Karpas-422 (cell line): Measurements from ENCODE around the gene CEBPZ. TPM values are rescaled to one million over a fixed set of nuclear protein-coding genes. Genes with fewer than 3 reads are reported as not detected.
"Not testable (repeated sequence)": the region's sequence is repeated elsewhere in the genome, so short reads cannot be mapped to it uniquely, and the experiment has no call there.

Source experiments
- DNase-seq: peaks from one replicate; pipeline ENCODE4 v3.0.0-alpha.2; 2015
- H2AFZ ChIP-seq: fragments of 200-600 bp; sonication (generic); 2 replicates; pipeline ENCODE4 v1.6.1; 2014; ENCODE audit warnings: antibody characterized with exemption, low read length, mixed read lengths
- H3K27ac ChIP-seq: fragments of 200-600 bp; sonication (generic); 2 replicates; pipeline ENCODE4 v1.5.1; 2014; ENCODE audit warnings: mild to moderate bottlenecking, low read length, moderate library complexity
- H3K27me3 ChIP-seq: fragments of 200-600 bp; sonication (generic); 2 replicates; pipeline ENCODE4 v1.6.1; 2014; ENCODE audit warnings: low read length, mixed read lengths
- H3K36me3 ChIP-seq: fragments of 200-600 bp; sonication (generic); 2 replicates; pipeline ENCODE4 v1.6.1; 2014; ENCODE audit warnings: low read length, mixed read lengths; ENCODE audit not compliant: insufficient read depth
- H3K4me1 ChIP-seq: fragments of 200-600 bp; sonication (generic); 2 replicates; pipeline ENCODE4 v1.6.1; 2014; ENCODE audit warnings: mild to moderate bottlenecking, low read length, mixed read lengths
- H3K4me2 ChIP-seq: fragments of 200-600 bp; sonication (generic); 2 replicates; pipeline ENCODE4 v1.6.1; 2014; ENCODE audit warnings: low read length, low read depth, mild to moderate bottlenecking; ENCODE audit not compliant: poor library complexity, severe bottlenecking
- H3K4me3 ChIP-seq: fragments of 200-600 bp; sonication (generic); 2 replicates; pipeline ENCODE4 v1.5.1; 2014; ENCODE audit warnings: mild to moderate bottlenecking, antibody characterized with exemption, low read length, mixed read lengths
- H3K79me2 ChIP-seq: fragments of 200-600 bp; sonication (generic); 2 replicates; pipeline ENCODE4 v1.6.1; 2014; ENCODE audit warnings: mild to moderate bottlenecking, low read length, mixed read lengths
- H3K9ac ChIP-seq: fragments of 200-600 bp; sonication (generic); 2 replicates; pipeline ENCODE4 v1.6.0; 2014; ENCODE audit warnings: low read length
- H3K9me2 ChIP-seq: fragments of 200-600 bp; sonication (generic), shearing (Covaris generic); replicated peaks from 2 replicates; pipeline ENCODE4 v1.6.0; 2014; ENCODE audit warnings: mild to moderate bottlenecking, low read length, moderate library complexity; ENCODE audit not compliant: insufficient read depth
- H3K9me3 ChIP-seq: fragments of 300-700, 200-600 bp; sonication (generic); 2 replicates; pipeline ENCODE4 v1.6.1; 2014; ENCODE audit warnings: low read length, mixed read lengths
- H4K20me1 ChIP-seq: fragments of 200-600 bp; sonication (generic); 2 replicates; pipeline ENCODE4 v1.6.1; 2014; ENCODE audit warnings: mild to moderate bottlenecking, antibody characterized with exemption, low read length, low read depth; ENCODE audit not compliant: insufficient read depth
- total RNA-seq: library from RNA; depleted of rRNA; stranded (reverse); fragments of >200 nt; shearing (Covaris generic); gene quantifications from 2 replicates; pipeline ENCODE4 v1.2.3, GENCODE V29; 2014; ENCODE audit warnings: low replicate concordance

Gene CEBPZ
- total RNA-seq, 1 experiment from 2014 or later: 48.2 TPM

DNA sequence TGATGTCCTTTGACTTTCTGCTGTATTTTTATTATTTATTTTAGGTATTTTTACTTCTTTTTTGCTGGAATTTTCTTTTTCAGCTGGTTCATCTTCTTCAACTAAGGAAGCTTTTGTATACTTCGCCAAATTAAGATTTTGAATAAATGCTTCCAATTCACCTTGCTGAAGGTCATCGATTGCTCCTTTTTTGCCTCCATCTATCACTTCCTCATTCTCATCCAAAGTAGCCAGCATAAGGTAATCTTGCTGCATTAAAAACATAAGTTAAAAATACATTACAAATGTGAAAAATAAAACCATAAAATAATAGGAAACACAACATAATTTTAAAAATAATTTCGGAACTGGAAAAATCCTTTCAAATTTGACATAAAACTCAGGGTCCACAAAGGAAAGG lies 2.6 kb downstream of the CEBPZ start:
- no peak overlapping the region for H2AFZ ChIP-seq
- peaks cover 37% of the 10 kb centered on the region for H3K4me1 ChIP-seq
- peaks cover 40% of the 10 kb centered on the region for H3K36me3 ChIP-seq
- H3K9me3 ChIP-seq: no peaks in the 10 kb centered on the region
- H3K9me2 ChIP-seq: no peaks in the 10 kb centered on the region
- no peak overlapping the region for H3K4me3 ChIP-seq
- H3K4me2 ChIP-seq: peak overlapping the region; percentile 96
- peaks cover 93% of the 10 kb centered on the region for H3K79me2 ChIP-seq
- no peaks in the 10 kb centered on the region for H3K27me3 ChIP-seq
- no peak overlapping the region; the same call in 1 of the 2 replicates for H3K27ac ChIP-seq
- H3K9ac ChIP-seq: no peak overlapping the region
- peaks cover 39% of the 10 kb centered on the region for H4K20me1 ChIP-seq
- DNase-seq: no peak

- no peaks in the 10 kb centered on the region for H3K9me2 ChIP-seq
- peaks cover 45% of the 10 kb centered on the region for H4K20me1 ChIP-seq
- H3K27me3 ChIP-seq: no peaks in the 10 kb centered on the region
- H3K9ac ChIP-seq: no peak overlapping the region
- no peak for DNase-seq
- no peak overlapping the region for H3K4me2 ChIP-seq
- peaks cover 90% of the 10 kb centered on the region for H3K79me2 ChIP-seq
- peaks cover 27% of the 10 kb centered on the region for H3K4me1 ChIP-seq
- H3K36me3 ChIP-seq: peaks cover 58% of the 10 kb centered on the region
- no peaks in the 10 kb centered on the region for H3K9me3 ChIP-seq
- no peak overlapping the region for H3K27ac ChIP-seq
- no peak overlapping the region for H3K4me3 ChIP-seq
- no peak overlapping the region for H2AFZ ChIP-seq
Measured at GRCh38 chr2:37226863-37227262, 4.5 kb downstream of the CEBPZ start.

GRCh38 chr2:37225129-37225528 lies 6.3 kb downstream of the CEBPZ start:
- DNase-seq, H2AFZ ChIP-seq: not testable (repeated sequence)
- peaks cover 69% of the 10 kb centered on the region for H3K36me3 ChIP-seq

DNA sequence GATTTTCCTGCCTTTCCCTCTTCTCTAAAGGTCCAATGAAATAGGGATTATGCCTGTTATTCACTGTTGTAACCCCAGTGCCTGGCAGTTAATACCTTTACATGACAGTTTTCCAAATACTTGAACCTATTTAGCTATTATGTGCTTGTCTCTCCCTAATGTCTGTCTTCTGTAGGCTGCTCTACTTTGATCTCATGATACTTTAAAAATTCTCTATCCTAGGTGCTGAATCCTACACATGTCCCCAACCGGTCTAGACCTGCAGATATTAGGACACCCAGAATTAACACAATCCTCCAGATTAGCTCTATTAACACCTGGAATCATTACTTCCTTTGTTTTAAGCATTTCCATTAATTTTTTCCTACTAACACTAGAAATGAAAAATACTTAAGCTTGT lies 7.3 kb downstream of the CEBPZ start:
- no peak for DNase-seq
- Histone ChIP-seq H3K27ac (no peak overlapping the region), H3K9ac (no peak overlapping the region), H3K4me1 (peaks cover 14% of the 10 kb centered on the region), H3K36me3 (peaks cover 76% of the 10 kb centered on the region), H2AFZ (no peak overlapping the region), H3K9me2 (no peaks in the 10 kb centered on the region), H3K27me3 (no peaks in the 10 kb centered on the region), H3K79me2 (peaks cover 86% of the 10 kb centered on the region), H3K4me3 (no peak overlapping the region), H3K9me3 (no peaks in the 10 kb centered on the region), H3K4me2 (no peak overlapping the region), H4K20me1 (peaks cover 32% of the 10 kb centered on the region)

More at GRCh38 chr2:37225129-37225528, 6.3 kb downstream of the CEBPZ start:
- H3K4me1 ChIP-seq: peaks cover 25% of the 10 kb centered on the region
- not testable (repeated sequence) for H3K4me3 ChIP-seq, H3K9me2 ChIP-seq, H3K4me2 ChIP-seq, H3K27me3 ChIP-seq, H3K9ac ChIP-seq, H3K27ac ChIP-seq, H3K9me3 ChIP-seq
- H3K79me2 ChIP-seq: peaks cover 89% of the 10 kb centered on the region
- peaks cover 42% of the 10 kb centered on the region for H4K20me1 ChIP-seq

DNA sequence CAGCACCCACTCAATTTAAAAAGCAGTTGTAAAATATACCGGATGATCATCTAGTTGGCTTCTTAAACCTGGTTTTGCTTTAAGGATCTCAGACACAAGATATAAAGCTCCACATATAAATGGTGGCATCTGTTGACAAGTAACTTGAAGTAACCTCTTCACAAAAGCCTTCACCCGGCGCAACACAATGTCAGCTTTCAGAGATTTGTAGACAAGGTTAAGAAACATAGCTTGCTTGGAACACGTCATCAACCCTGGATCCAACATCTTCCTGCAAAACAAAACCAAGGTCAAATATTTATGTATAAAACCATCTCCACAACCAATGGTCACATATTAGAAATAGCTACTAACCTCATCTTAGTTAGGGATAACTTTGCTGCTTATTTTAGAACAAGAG lies 8.3 kb downstream of the CEBPZ start:
- peaks cover 76% of the 10 kb centered on the region for H3K36me3 ChIP-seq
- H3K9ac ChIP-seq: no peak overlapping the region
- no peaks in the 10 kb centered on the region for H3K9me3 ChIP-seq
- peaks cover 12% of the 10 kb centered on the region; the same call in 1 of the 2 replicates for H3K4me1 ChIP-seq
- H3K79me2 ChIP-seq: peaks cover 86% of the 10 kb centered on the region
- H3K27me3 ChIP-seq: no peaks in the 10 kb centered on the region
- H3K27ac ChIP-seq: no peak overlapping the region
- H3K9me2 ChIP-seq: no peaks in the 10 kb centered on the region
- H2AFZ ChIP-seq: no peak overlapping the region
- H3K4me2 ChIP-seq: no peak overlapping the region
- no peak for DNase-seq
- peaks cover 25% of the 10 kb centered on the region for H4K20me1 ChIP-seq
- H3K4me3 ChIP-seq: no peak overlapping the region

DNA sequence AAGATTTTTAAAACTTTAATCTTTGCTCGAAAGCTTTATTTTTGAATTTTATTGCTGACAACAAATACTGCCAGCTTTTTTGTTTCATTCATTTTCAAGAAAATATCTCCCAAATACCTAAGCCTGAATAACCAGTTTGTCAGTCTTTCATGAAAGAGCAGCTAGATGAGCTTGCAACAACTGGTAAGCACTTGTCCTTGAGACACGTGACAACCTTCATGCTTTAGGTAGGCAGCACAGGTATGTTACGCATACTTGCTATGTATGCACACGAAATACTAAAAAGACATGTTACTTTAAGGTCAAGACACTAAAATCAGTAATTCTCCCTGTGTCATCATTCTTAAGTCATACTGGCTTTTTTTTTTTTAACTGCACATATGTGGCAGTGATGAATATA lies 12.3 kb downstream of the CEBPZ start:
- Histone ChIP-seq H3K4me3 (no peak overlapping the region), H3K4me1 (peaks cover 28% of the 10 kb centered on the region), H3K27me3 (no peaks in the 10 kb centered on the region), H3K9ac (no peak overlapping the region), H4K20me1 (peaks cover 9% of the 10 kb centered on the region; the same call in 1 of the 2 replicates), H3K4me2 (no peak overlapping the region), H3K36me3 (peaks cover 78% of the 10 kb centered on the region), H3K9me2 (no peaks in the 10 kb centered on the region), H3K9me3 (no peaks in the 10 kb centered on the region), H3K27ac (no peak overlapping the region), H3K79me2 (peaks cover 75% of the 10 kb centered on the region), H2AFZ (no peak overlapping the region)
- DNase-seq: no peak

GRCh38 chr2:37215250-37215649 lies 16.1 kb downstream of the CEBPZ start:
- no peak overlapping the region for H3K9ac ChIP-seq
- H3K27me3 ChIP-seq: no peaks in the 10 kb centered on the region
- peak overlapping the region; percentile 36 for H3K4me2 ChIP-seq
- H3K36me3 ChIP-seq: peaks cover 79% of the 10 kb centered on the region
- H3K4me1 ChIP-seq: peaks cover 32% of the 10 kb centered on the region
- peak overlapping the region; percentile 67 for H3K27ac ChIP-seq
- no peaks in the 10 kb centered on the region for H4K20me1 ChIP-seq
- H2AFZ ChIP-seq: no peak overlapping the region
- H3K79me2 ChIP-seq: peaks cover 62% of the 10 kb centered on the region
- H3K4me3 ChIP-seq: no peak overlapping the region
- H3K9me3 ChIP-seq: no peaks in the 10 kb centered on the region
- DNase-seq: no peak
- no peaks in the 10 kb centered on the region for H3K9me2 ChIP-seq

DNA sequence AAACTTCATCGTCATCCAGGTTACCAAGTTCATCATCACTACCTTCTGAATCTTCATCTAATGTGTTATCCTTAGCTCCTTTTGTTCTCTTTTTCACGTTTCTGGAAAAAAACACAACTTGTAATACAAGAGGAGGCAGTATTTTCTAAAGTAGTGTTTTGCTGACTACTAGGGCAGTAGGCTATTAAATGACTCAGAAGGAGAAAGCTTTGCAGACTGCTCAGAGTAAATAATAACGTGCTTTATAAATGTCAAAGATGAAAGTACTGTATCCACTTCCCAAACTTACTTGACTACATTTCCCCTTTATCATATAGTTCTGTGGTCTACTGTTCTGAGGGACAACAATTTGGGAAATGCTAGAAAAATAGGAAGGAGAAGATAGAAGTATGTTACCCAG lies 19.5 kb downstream of the CEBPZ start:
- Histone ChIP-seq H3K4me1 (peaks cover 32% of the 10 kb centered on the region), H3K4me2 (no peak overlapping the region), H3K9me3 (no peaks in the 10 kb centered on the region), H3K36me3 (peaks cover 90% of the 10 kb centered on the region), H3K9ac (no peak overlapping the region), H3K27me3 (no peaks in the 10 kb centered on the region), H3K4me3 (no peak overlapping the region), H4K20me1 (no peaks in the 10 kb centered on the region), H3K9me2 (no peaks in the 10 kb centered on the region), H3K27ac (no peak overlapping the region), H2AFZ (no peak overlapping the region), H3K79me2 (peaks cover 72% of the 10 kb centered on the region)
- DNase-seq: no peak

DNA sequence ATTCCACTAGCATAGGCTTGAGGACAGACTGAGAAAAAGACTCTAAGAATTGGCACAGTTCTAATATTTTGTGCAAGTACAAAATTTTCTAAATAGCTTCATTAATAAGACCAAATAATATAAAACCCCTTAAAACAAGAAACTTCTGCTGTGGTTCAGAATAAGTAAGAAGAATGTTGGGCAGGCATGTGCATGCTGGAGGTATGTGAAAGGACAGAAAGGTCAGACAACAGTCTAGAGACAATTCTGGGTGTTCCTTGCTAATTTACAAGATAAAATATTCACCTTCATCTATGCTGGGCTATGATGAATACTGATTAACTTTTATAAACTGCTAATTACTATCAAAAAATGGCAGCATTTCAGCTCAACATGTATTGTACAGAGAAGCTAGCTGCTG lies 20.2 kb downstream of the CEBPZ start:
- H3K9me3 ChIP-seq: no peaks in the 10 kb centered on the region
- no peak overlapping the region for H3K4me3 ChIP-seq
- H3K36me3 ChIP-seq: peaks cover 91% of the 10 kb centered on the region
- no peak for DNase-seq
- H3K4me2 ChIP-seq: no peak overlapping the region
- H4K20me1 ChIP-seq: no peaks in the 10 kb centered on the region
- H2AFZ ChIP-seq: no peak overlapping the region
- no peak overlapping the region for H3K9ac ChIP-seq
- peaks cover 24% of the 10 kb centered on the region for H3K4me1 ChIP-seq
- H3K9me2 ChIP-seq: no peaks in the 10 kb centered on the region
- no peaks in the 10 kb centered on the region for H3K27me3 ChIP-seq
- H3K79me2 ChIP-seq: peaks cover 72% of the 10 kb centered on the region
- no peak overlapping the region for H3K27ac ChIP-seq
